Measurements from ENCODE around the gene PTGFRN.

- TF ChIP-seq POLR2A (IDR thresholded peaks at IDR 0.05) = no peak
- TF ChIP-seq, protein P1, sequence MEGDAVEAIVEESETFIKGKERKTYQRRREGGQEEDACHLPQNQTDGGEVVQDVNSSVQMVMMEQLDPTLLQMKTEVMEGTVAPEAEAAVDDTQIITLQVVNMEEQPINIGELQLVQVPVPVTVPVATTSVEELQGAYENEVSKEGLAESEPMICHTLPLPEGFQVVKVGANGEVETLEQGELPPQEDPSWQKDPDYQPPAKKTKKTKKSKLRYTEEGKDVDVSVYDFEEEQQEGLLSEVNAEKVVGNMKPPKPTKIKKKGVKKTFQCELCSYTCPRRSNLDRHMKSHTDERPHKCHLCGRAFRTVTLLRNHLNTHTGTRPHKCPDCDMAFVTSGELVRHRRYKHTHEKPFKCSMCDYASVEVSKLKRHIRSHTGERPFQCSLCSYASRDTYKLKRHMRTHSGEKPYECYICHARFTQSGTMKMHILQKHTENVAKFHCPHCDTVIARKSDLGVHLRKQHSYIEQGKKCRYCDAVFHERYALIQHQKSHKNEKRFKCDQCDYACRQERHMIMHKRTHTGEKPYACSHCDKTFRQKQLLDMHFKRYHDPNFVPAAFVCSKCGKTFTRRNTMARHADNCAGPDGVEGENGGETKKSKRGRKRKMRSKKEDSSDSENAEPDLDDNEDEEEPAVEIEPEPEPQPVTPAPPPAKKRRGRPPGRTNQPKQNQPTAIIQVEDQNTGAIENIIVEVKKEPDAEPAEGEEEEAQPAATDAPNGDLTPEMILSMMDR (IDR thresholded peaks at IDR 0.05) = no peak
These were observed 100.7 kb downstream of the PTGFRN start for GRCh38 chr1:117010310-117010969.
